ENCODE measurements around the gene ADD1. TPM values are rescaled to one million over a fixed set of nuclear protein-coding genes. Genes with fewer than 3 reads are reported as not detected.

Gene ADD1
- total and polyA plus RNA-seq, 2 experiments from 2014 or later, result 175 to 219 TPM

DNA sequence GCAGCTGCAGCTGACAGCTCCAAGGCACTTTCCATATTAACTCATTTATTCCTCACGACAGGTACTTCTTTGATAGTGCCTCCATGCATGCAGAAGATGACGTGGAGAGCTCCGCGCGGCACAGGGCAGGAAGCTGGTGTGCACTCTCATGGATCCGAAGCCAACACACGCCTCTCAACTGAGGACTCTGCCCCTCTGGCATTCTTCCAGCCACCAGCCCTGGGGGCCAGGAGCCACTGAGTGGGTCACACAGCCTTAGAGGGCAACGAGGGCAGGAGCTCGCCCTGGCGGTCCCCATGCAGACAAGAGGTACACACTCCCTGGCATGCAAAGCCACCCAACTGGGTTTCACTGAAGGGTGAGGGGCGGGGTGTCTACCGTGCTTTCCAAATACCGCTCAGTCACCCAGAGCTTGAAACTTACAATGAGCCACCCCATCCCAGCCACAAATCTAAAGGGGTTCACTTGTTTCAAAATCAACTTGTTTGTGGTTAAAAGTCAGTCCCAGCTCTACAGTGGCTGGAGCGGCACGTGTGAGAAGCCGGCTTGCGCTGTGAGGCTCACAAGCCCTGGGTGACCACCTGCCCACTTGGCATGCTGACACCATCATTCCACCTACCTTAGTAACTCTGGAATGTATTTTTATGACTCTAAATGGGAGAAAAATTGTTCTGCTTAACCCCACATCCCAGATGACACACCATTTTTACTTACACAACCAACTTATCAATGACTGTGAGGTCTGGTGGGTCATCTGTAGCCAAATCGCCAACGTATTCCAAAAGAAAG lies 103.4 kb downstream of the ADD1 start:
- H3K9me2 ChIP-seq (ENCODE audit: insufficient read depth), result no peaks in the 10 kb centered on the region
- no peak overlapping the region for H3K4me3 ChIP-seq
- in situ Hi-C loops (cut with MboI), result no loop called here
- 93% methylated on average over 19 of the region's 19 CpGs for WGBS, 2 experiments (ENCODE audit: low coverage in 1 of 2, low lambda C conversion rate in 2 of 2, missing lambda C conversion rate in 2 of 2)
- H3K27me3 ChIP-seq (replicated peaks; ENCODE audit: insufficient read depth), result no peaks in the 10 kb centered on the region
- no peak overlapping the region for H3K4me2 ChIP-seq (ENCODE audit: unreplicated experiment)
- no peaks in the 10 kb centered on the region for H3K4me1 ChIP-seq (ENCODE audit: insufficient read depth)
- H3K36me3 ChIP-seq (ENCODE audit: low read depth), result peaks cover 49% of the 10 kb centered on the region; the same call in 1 of the 2 replicates
- TF ChIP-seq EZH2phosphoT487 (IDR thresholded peaks at IDR 0.05; ENCODE audit: insufficient read depth, low read depth), result no peak
- TF ChIP-seq EZH2 (IDR thresholded peaks at IDR 0.05; ENCODE audit: insufficient read depth, poor library complexity, severe bottlenecking), result no peak
- H2AFZ ChIP-seq, result no peak overlapping the region
- no peak for DNase-seq
- no peaks in the 10 kb centered on the region; the same call in 1 of the 2 replicates for H3F3A ChIP-seq (ENCODE audit: insufficient read depth)
- no peaks in the 10 kb centered on the region for H4K20me1 ChIP-seq (ENCODE audit: insufficient read depth)
- H3K27ac ChIP-seq, result no peak overlapping the region
- H3K9me3 ChIP-seq (ENCODE audit: low read depth), result no peaks in the 10 kb centered on the region
- no peak overlapping the region for H3K9ac ChIP-seq
- H3K79me2 ChIP-seq (ENCODE audit: insufficient read depth), result peaks cover 10% of the 10 kb centered on the region; the same call in 1 of the 2 replicates

DNA sequence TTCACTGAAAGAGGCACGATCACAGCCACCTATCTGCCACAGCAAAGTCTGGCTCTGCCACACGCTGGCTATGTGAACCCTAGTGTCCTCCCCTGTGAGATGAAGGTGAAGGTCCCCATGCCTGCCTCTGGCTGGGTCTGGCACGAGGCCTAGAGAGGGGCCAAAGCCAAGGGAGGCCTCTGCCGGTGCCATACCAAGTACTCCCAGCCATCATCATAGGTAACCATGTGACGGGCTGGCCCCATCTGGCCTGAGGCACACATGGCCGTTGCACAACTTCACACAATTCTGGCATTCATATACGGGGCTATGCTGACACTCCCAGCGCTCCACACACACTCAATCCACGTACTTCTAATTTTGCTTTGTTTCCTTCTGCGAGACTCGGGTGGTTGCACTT lies 104.3 kb downstream of the ADD1 start:
- TF ChIP-seq EZH2phosphoT487 (IDR thresholded peaks at IDR 0.05; ENCODE audit: insufficient read depth, low read depth) (no peak), EZH2 (IDR thresholded peaks at IDR 0.05; ENCODE audit: insufficient read depth, poor library complexity, severe bottlenecking) (no peak)
- no peak for DNase-seq
- Histone ChIP-seq H3K27me3 (replicated peaks; ENCODE audit: insufficient read depth) (no peaks in the 10 kb centered on the region), H3K4me2 (ENCODE audit: unreplicated experiment) (no peak overlapping the region), H3K4me1 (ENCODE audit: insufficient read depth) (no peaks in the 10 kb centered on the region), H3K27ac (no peak overlapping the region), H3K79me2 (ENCODE audit: insufficient read depth) (peaks cover 10% of the 10 kb centered on the region; the same call in 1 of the 2 replicates), H3K9ac (no peak overlapping the region), H3K4me3 (no peak overlapping the region), H4K20me1 (ENCODE audit: insufficient read depth) (no peaks in the 10 kb centered on the region), H3F3A (ENCODE audit: insufficient read depth) (no peaks in the 10 kb centered on the region; the same call in 1 of the 2 replicates), H3K9me2 (ENCODE audit: insufficient read depth) (no peaks in the 10 kb centered on the region), H3K36me3 (ENCODE audit: low read depth) (peaks cover 51% of the 10 kb centered on the region; the same call in 1 of the 2 replicates), H3K9me3 (ENCODE audit: low read depth) (no peaks in the 10 kb centered on the region), H2AFZ (no peak overlapping the region)
- in situ Hi-C loops (cut with MboI), result no loop called here
- 76 to 77% methylated on average over 11 of the region's 11 CpGs for WGBS, 2 experiments (ENCODE audit: low coverage in 1 of 2, low lambda C conversion rate in 2 of 2, missing lambda C conversion rate in 2 of 2)

- TF ChIP-seq EZH2phosphoT487 (IDR thresholded peaks at IDR 0.05; ENCODE audit: insufficient read depth, low read depth) (no peak), EZH2 (IDR thresholded peaks at IDR 0.05; ENCODE audit: insufficient read depth, poor library complexity, severe bottlenecking) (no peak)
Measured at GRCh38 chr4:2948895-2949781, 105.5 kb downstream of the ADD1 start.

GRCh38 chr4:2949782-2950125 lies 106.1 kb downstream of the ADD1 start:
- peaks cover 61% of the 10 kb centered on the region; the same call in 1 of the 2 replicates for H3K36me3 ChIP-seq (ENCODE audit: low read depth)
- TF ChIP-seq EZH2 (IDR thresholded peaks at IDR 0.05; ENCODE audit: insufficient read depth, poor library complexity, severe bottlenecking) (no peak), EZH2phosphoT487 (IDR thresholded peaks at IDR 0.05; ENCODE audit: insufficient read depth, low read depth) (no peak)
- 93 to 94% methylated on average over 11 of the region's 11 CpGs for WGBS, 2 experiments (ENCODE audit: low coverage in 1 of 2, low lambda C conversion rate in 2 of 2, missing lambda C conversion rate in 2 of 2)
- H3K9ac ChIP-seq, result no peak overlapping the region
- H3K27me3 ChIP-seq (replicated peaks; ENCODE audit: insufficient read depth), result no peaks in the 10 kb centered on the region
- no peak overlapping the region for H3K4me3 ChIP-seq
- peaks cover 17% of the 10 kb centered on the region; the same call in 1 of the 2 replicates for H3K79me2 ChIP-seq (ENCODE audit: insufficient read depth)
- H2AFZ ChIP-seq, result no peak overlapping the region
- in situ Hi-C loops (cut with MboI), result no loop called here
- no peaks in the 10 kb centered on the region; the same call in 1 of the 2 replicates for H3F3A ChIP-seq (ENCODE audit: insufficient read depth)
- H3K9me3 ChIP-seq (ENCODE audit: low read depth), result no peaks in the 10 kb centered on the region
- H3K9me2 ChIP-seq (ENCODE audit: insufficient read depth), result no peaks in the 10 kb centered on the region
- DNase-seq, result no peak
- H3K4me2 ChIP-seq (ENCODE audit: unreplicated experiment), result no peak overlapping the region
- H3K27ac ChIP-seq, result no peak overlapping the region
- no peaks in the 10 kb centered on the region for H4K20me1 ChIP-seq (ENCODE audit: insufficient read depth)
- H3K4me1 ChIP-seq (ENCODE audit: insufficient read depth), result no peaks in the 10 kb centered on the region

More at GRCh38 chr4:2948895-2949781, 105.5 kb downstream of the ADD1 start:
- Histone ChIP-seq H3K9me2 (ENCODE audit: insufficient read depth) (no peaks in the 10 kb centered on the region), H3F3A (ENCODE audit: insufficient read depth) (no peaks in the 10 kb centered on the region; the same call in 1 of the 2 replicates), H2AFZ (no peak overlapping the region), H3K79me2 (ENCODE audit: insufficient read depth) (peaks cover 17% of the 10 kb centered on the region; the same call in 1 of the 2 replicates), H3K4me3 (no peak overlapping the region), H3K36me3 (ENCODE audit: low read depth) (peaks cover 59% of the 10 kb centered on the region; the same call in 1 of the 2 replicates), H3K9ac (no peak overlapping the region), H3K9me3 (ENCODE audit: low read depth) (no peaks in the 10 kb centered on the region), H3K4me1 (ENCODE audit: insufficient read depth) (no peaks in the 10 kb centered on the region), H3K27me3 (replicated peaks; ENCODE audit: insufficient read depth) (no peaks in the 10 kb centered on the region), H3K27ac (no peak overlapping the region), H3K4me2 (ENCODE audit: unreplicated experiment) (no peak overlapping the region), H4K20me1 (ENCODE audit: insufficient read depth) (no peaks in the 10 kb centered on the region)
- peak; percentile 50 for DNase-seq
- in situ Hi-C loops (cut with MboI), result no loop called here
- 89% methylated on average over 14 of the region's 14 CpGs for WGBS, 2 experiments (ENCODE audit: low coverage in 1 of 2, low lambda C conversion rate in 2 of 2, missing lambda C conversion rate in 2 of 2)

Data from GM23248 (cell line).